Activated CD4-positive, alpha-beta T cell treated with anti-CD3 and anti-CD28 coated beads, Interleukin-2, amount 50 U/mL, for 48 hours (primary cell): Measurements from ENCODE around the gene ZNF561.
"Not testable (repeated sequence)": the region's sequence is repeated elsewhere in the genome, so short reads cannot be mapped to it uniquely, and the experiment has no call there.

Experiments
- DNase-seq, 2 experiments: peaks; one replicate each; pipeline ENCODE4 v3.0.0-alpha.2; 2020

The ZNF561 gene

GRCh38 chr19:9621156-9622037, at the start of gene ZNF561:
TSS of gene ZNF561 (minus strand) at chr19:9621232. CDS start at chr19:9619456, 1,776 bp downstream.
- peak; percentile 85 to 87 for DNase-seq

- DNase-seq: no peak
Observed at GRCh38 chr19:9668544-9668943, 47.5 kb upstream of the ZNF561 start.

- DNase-seq: no peak
Observed at GRCh38 chr19:9667898-9668297, 46.9 kb upstream of the ZNF561 start.

GRCh38 chr19:9658769-9659168, 37.7 kb upstream of the ZNF561 start:
- no peak for DNase-seq

- DNase-seq: not testable (repeated sequence)
Observed at GRCh38 chr19:9653066-9653555, 32.1 kb upstream of the ZNF561 start.

- not testable (repeated sequence) for DNase-seq
Observed at GRCh38 chr19:9651464-9651863, 30.4 kb upstream of the ZNF561 start.

GRCh38 chr19:9650345-9650744, 29.3 kb upstream of the ZNF561 start:
- DNase-seq: no peak

- DNase-seq: no peak
Observed at GRCh38 chr19:9645472-9645871, 24.4 kb upstream of the ZNF561 start.

- DNase-seq: no peak
Observed at GRCh38 chr19:9644472-9644871, 23.4 kb upstream of the ZNF561 start.

- DNase-seq: no peak
Observed at GRCh38 chr19:9641810-9642209, 20.8 kb upstream of the ZNF561 start.

GRCh38 chr19:9640956-9641355, 19.9 kb upstream of the ZNF561 start:
- DNase-seq: no peak

GRCh38 chr19:9636018-9636417, 15.0 kb upstream of the ZNF561 start:
- no peak for DNase-seq

GRCh38 chr19:9627856-9628255, 6.8 kb upstream of the ZNF561 start:
- no peak for DNase-seq

GRCh38 chr19:9622531-9622930, 1.5 kb upstream of the ZNF561 start:
- no peak for DNase-seq

GRCh38 chr19:9620842-9621155, 233 bp downstream of the ZNF561 start:
- DNase-seq: no peak

GRCh38 chr19:9615844-9616243, 5.2 kb downstream of the ZNF561 start:
- DNase-seq: no peak

GRCh38 chr19:9610484-9611113, 10.4 kb downstream of the ZNF561 start:
- no peak for DNase-seq

GRCh38 chr19:9608912-9609311, 12.1 kb downstream of the ZNF561 start:
- no peak for DNase-seq

- DNase-seq: no peak
Observed at GRCh38 chr19:9597027-9597426, 24.0 kb downstream of the ZNF561 start.

- DNase-seq: peak; percentile 81 to 84
Observed at GRCh38 chr19:9586764-9587163, 34.3 kb downstream of the ZNF561 start.

- DNase-seq: peak; percentile 87 to 88
Observed at GRCh38 chr19:9584073-9584833, 36.8 kb downstream of the ZNF561 start, which contains the start of gene ZNF121. TSS of gene ZNF121 (minus strand) at chr19:9584504. CDS start at chr19:9568097, 16,407 bp downstream.

GRCh38 chr19:9582081-9582725, 38.8 kb downstream of the ZNF561 start:
- not testable (repeated sequence) for DNase-seq

GRCh38 chr19:9580728-9581127, 40.3 kb downstream of the ZNF561 start:
- no peak for DNase-seq
